Liver (tissue), 9 donors: Measurements from ENCODE around the gene FRYL. TPM values are rescaled to one million over a fixed set of nuclear protein-coding genes. Genes with fewer than 3 reads are reported as not detected.

Source experiments
- DNase-seq: peaks from one replicate; pipeline ENCODE4 v3.0.0-alpha.2; 2017; ENCODE audit warnings: low spot score
- H3K27ac ChIP-seq, 2 donors: one replicate each; pipeline ENCODE4 v1.7.0; 2013; ENCODE audit warnings: inconsistent platforms in 2 of 2, low read length in 2 of 2, control low read depth in 1 of 2, low read depth in 1 of 2, mild to moderate bottlenecking in 1 of 2
- H3K27me3 ChIP-seq, 4 donors: one replicate each; pipeline versions ENCODE4 v1.6.1 to v1.7.0; 2013; ENCODE audit warnings: low read length in 3 of 4, inconsistent platforms in 1 of 4, mild to moderate bottlenecking in 1 of 4, moderate library complexity in 1 of 4; ENCODE audit not compliant: control insufficient read depth in 4 of 4, insufficient read depth in 4 of 4
- H3K36me3 ChIP-seq, 4 donors: one replicate each; pipeline versions ENCODE4 v1.6.1 to v1.7.0; 2013; ENCODE audit warnings: low read length in 3 of 4, mild to moderate bottlenecking in 3 of 4, low read depth in 1 of 4, moderate library complexity in 1 of 4; ENCODE audit not compliant: control insufficient read depth in 4 of 4, insufficient read depth in 3 of 4
- H3K4me1 ChIP-seq, 4 donors: one replicate each; pipeline versions ENCODE4 v1.6.1 to v1.7.0; 2013; ENCODE audit warnings: low read length in 3 of 4, mild to moderate bottlenecking in 3 of 4, moderate library complexity in 1 of 4; ENCODE audit not compliant: control insufficient read depth in 4 of 4, insufficient read depth in 4 of 4
- H3K4me3 ChIP-seq, 3 donors: one replicate each; pipeline versions ENCODE4 v1.6.1 to v1.7.0; 2013; ENCODE audit warnings: low read length in 3 of 3, control low read depth in 1 of 3, low read depth in 1 of 3, mild to moderate bottlenecking in 1 of 3
- H3K9ac ChIP-seq, 2 donors: one replicate each; pipeline ENCODE4 v1.7.0; 2013; ENCODE audit warnings: low read length in 2 of 2, mild to moderate bottlenecking in 2 of 2, moderate library complexity in 2 of 2, control low read depth in 1 of 2, low read depth in 1 of 2
- H3K9me3 ChIP-seq, 4 donors: one replicate each; pipeline versions ENCODE4 v1.6.1 to v1.7.0; 2013; ENCODE audit warnings: low read length in 3 of 4; ENCODE audit not compliant: control insufficient read depth in 4 of 4
- ATF3 ChIP-seq: IDR thresholded peaks from 2 replicates; pipeline ENCODE4 v1.6.1; 2016; ENCODE audit warnings: antibody characterized with exemption
- CTCF ChIP-seq: fragments of 150-350 bp; IDR thresholded peaks from 2 replicates; pipeline ENCODE4 v1.5.1; 2017; ENCODE audit warnings: improper control_type of control experiment, low read depth, low read length; ENCODE audit not compliant: missing input control
- EGR1 ChIP-seq, 2 donors: IDR thresholded peaks; 2 replicates each; pipeline ENCODE4 v1.6.1; 2016 to 2018; ENCODE audit warnings: antibody characterized with exemption in 2 of 2, low read depth in 2 of 2
- FOXA1 ChIP-seq: IDR thresholded peaks from 2 replicates; pipeline ENCODE4 v1.6.1; 2016; ENCODE audit warnings: antibody characterized with exemption
- FOXA2 ChIP-seq: IDR thresholded peaks from 2 replicates; pipeline ENCODE4 v1.6.1; 2016; ENCODE audit warnings: antibody characterized with exemption
- GABPA ChIP-seq, 2 donors: IDR thresholded peaks in 1 of 2; conservative IDR thresholded peaks in 1 of 2; 2 replicates each; pipeline ENCODE4 v1.6.1; 2016; ENCODE audit warnings: antibody characterized with exemption in 2 of 2, mild to moderate bottlenecking in 1 of 2, moderate library complexity in 1 of 2
- HNF4A ChIP-seq, 2 donors: conservative IDR thresholded peaks; 2 replicates each; pipeline ENCODE4 v1.6.1; 2016; ENCODE audit warnings: antibody characterized with exemption in 2 of 2, mild to moderate bottlenecking in 2 of 2
- HNF4G ChIP-seq: IDR thresholded peaks from 2 replicates; pipeline ENCODE4 v1.6.1; 2016; ENCODE audit warnings: antibody characterized with exemption
- JUND ChIP-seq, 2 donors: IDR thresholded peaks; 2 replicates each; pipeline ENCODE4 v1.6.1; 2016; ENCODE audit warnings: antibody characterized with exemption in 2 of 2
- MAX ChIP-seq: IDR thresholded peaks from 2 replicates; pipeline ENCODE4 v1.6.1; 2016; ENCODE audit warnings: antibody characterized with exemption
- NR2F2 ChIP-seq: IDR thresholded peaks from 2 replicates; pipeline ENCODE4 v1.6.1; 2016; ENCODE audit warnings: antibody characterized with exemption
- RAD21 ChIP-seq, 2 donors: IDR thresholded peaks; 2 replicates each; pipeline ENCODE4 v1.6.1; 2016; ENCODE audit warnings: antibody characterized with exemption in 2 of 2, mild to moderate bottlenecking in 2 of 2
- REST ChIP-seq: IDR thresholded peaks from 2 replicates; pipeline ENCODE4 v1.6.1; 2016; ENCODE audit warnings: antibody characterized with exemption, mild to moderate bottlenecking
- RXRA ChIP-seq, 2 donors: IDR thresholded peaks; 2 replicates each; pipeline ENCODE4 v1.6.1; 2017 to 2018; ENCODE audit warnings: antibody characterized with exemption in 2 of 2, mild to moderate bottlenecking in 1 of 2
- SP1 ChIP-seq: IDR thresholded peaks from 2 replicates; pipeline ENCODE4 v1.6.1; 2018; ENCODE audit warnings: antibody characterized with exemption, mild to moderate bottlenecking
- TAF1 ChIP-seq: conservative IDR thresholded peaks from 2 replicates; pipeline ENCODE4 v1.6.1; 2016; ENCODE audit warnings: antibody characterized with exemption, mild to moderate bottlenecking
- YY1 ChIP-seq: IDR thresholded peaks from 2 replicates; pipeline ENCODE4 v1.6.1; 2016; ENCODE audit warnings: antibody characterized with exemption, mild to moderate bottlenecking
- ZBTB33 ChIP-seq: IDR thresholded peaks from 2 replicates; pipeline ENCODE4 v1.6.1; 2016; ENCODE audit warnings: antibody characterized with exemption
- WGBS: extraction: QIAGEN DNeasy Blood & Tissue Kit; methylation state at CpG from one replicate; pipeline ENCODE4 v1.1.7; 2013; 5-methylcytosine and 5-hydroxymethylcytosine counted together
- polyA plus RNA-seq, 2 donors: library from polyadenylated mRNA; stranded (reverse) in 1 of 2; unstranded in 1 of 2; fragments of 200-250 nt in 1 of 2; fragments of >200 nt in 1 of 2; fragmentation: Nextera tagmentation in 1 of 2; extraction: Ambion mirVana in 1 of 2; gene quantifications; one replicate each; pipeline versions ENCODE4 v1.2.1 to v1.2.3, GENCODE V29; 2013 to 2015
- total RNA-seq, 2 donors: library from RNA; depleted of rRNA; stranded (reverse); fragments of >200 nt; gene quantifications; one replicate each; pipeline ENCODE4 v1.2.3, GENCODE V29; 2014
- donor health status: healthy.
- donor health status: healthy.
- donor health status: healthy.
- donor health status: healthy.
- donor health status: healthy.

The FRYL gene
- total and polyA plus RNA-seq, 4 donors = 5.3 to 79.0 (median 27.2) TPM

- DNase-seq = no peak
- Histone ChIP-seq H3K4me1 (no peaks in the 10 kb centered on the region), H3K27ac (no peak overlapping the region), H3K9ac (no peak overlapping the region), H3K4me3 (no peak overlapping the region), H3K36me3 (peaks cover 2 to 8% (median 5%) of the 10 kb centered on the region in 4 donors), H3K27me3 (no peaks in the 10 kb centered on the region), H3K9me3 (no peaks in the 10 kb centered on the region)
- no peak for TF ChIP-seq TAF1
- no peak for TF ChIP-seq FOXA1
- TF ChIP-seq YY1 = no peak
- TF ChIP-seq SP1 = no peak
- 86% methylated on average over 3 of the region's 3 CpGs for WGBS
Observed at GRCh38 chr4:48588230-48589097, 191.6 kb downstream of the FRYL start.

- no peaks in the 10 kb centered on the region for H3K4me1 ChIP-seq
- WGBS = 99% methylated on average over 2 of the region's 2 CpGs
- TF ChIP-seq TAF1 (no peak), JUND (IDR thresholded peaks at IDR 0.05) (no peak), RXRA (IDR thresholded peaks at IDR 0.05) (no peak), ATF3 (no peak), GABPA (IDR thresholded peaks at IDR 0.05 in 1 of 2, conservative IDR thresholded peaks at IDR 0.05 in 1 of 2) (no peak), CTCF (no peak), EGR1 (IDR thresholded peaks at IDR 0.05; ENCODE audit: low read depth in 2 of 2) (no peak), FOXA1 (no peak), MAX (no peak), NR2F2 (no peak), HNF4A (conservative IDR thresholded peaks at IDR 0.05) (no peak), HNF4G (no peak), YY1 (no peak), SP1 (no peak), REST (no peak), ZBTB33 (no peak), RAD21 (IDR thresholded peaks at IDR 0.05) (no peak), FOXA2 (no peak)
- peaks cover 2 to 19% (median 11%) of the 10 kb centered on the region in 4 donors for H3K36me3 ChIP-seq
- no peak overlapping the region for H3K27ac ChIP-seq
- H3K27me3 ChIP-seq = no peaks in the 10 kb centered on the region
- no peak overlapping the region for H3K9ac ChIP-seq
- H3K9me3 ChIP-seq = no peaks in the 10 kb centered on the region
- H3K4me3 ChIP-seq = no peak overlapping the region
- no peak for DNase-seq
Observed at GRCh38 chr4:48585401-48585800, 194.7 kb downstream of the FRYL start.
